ENCODE data around the gene PEX13. TPM values are rescaled to one million over a fixed set of nuclear protein-coding genes. Genes with fewer than 3 reads are reported as not detected.
A peak's percentile ranks its signal among the peaks of the same experiment; 100 is the strongest.
"Not testable (repeated sequence)": the region's sequence is repeated elsewhere in the genome, so short reads cannot be mapped to it uniquely, and the experiment has no call there.

PEX13 gene
- total and polyA plus RNA-seq, 2 experiments from 2014 or later: 26.7 to 35.5 TPM

DNA sequence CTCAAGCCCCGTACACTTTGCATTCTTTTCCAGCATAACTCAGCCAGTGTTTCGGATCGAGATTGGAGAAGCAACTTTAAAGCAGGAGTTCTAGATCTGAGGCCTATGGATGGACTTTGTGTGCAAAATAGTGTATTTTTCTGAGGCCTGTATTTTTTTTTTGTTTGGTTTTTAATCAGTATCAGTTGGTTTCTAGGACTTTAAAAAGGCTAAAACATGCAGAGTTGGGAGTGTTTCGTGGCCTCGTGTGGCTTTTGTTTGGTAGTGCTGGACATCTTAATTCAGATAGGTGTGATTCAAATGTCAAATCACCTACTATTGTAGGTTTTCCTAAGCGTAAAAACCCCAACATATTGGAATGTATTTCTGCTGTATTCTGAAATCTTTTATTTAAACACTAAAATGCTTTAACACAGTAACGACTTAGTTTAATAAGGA lies 817 bp downstream of the PEX13 start:
- DNase-seq (ENCODE audit: low read depth in 1 of 2, low spot score in 1 of 2): peak in 1 of 2 donors; percentile 72
- Histone ChIP-seq H3K4me1 (ENCODE audit: low read depth) (peaks cover 14% of the 10 kb centered on the region), H3K36me3 (no peaks in the 10 kb centered on the region), H3K4me3 (peak overlapping the region; percentile 91), H3K9me3 (ENCODE audit: low read depth) (no peaks in the 10 kb centered on the region), H3K27me3 (no peaks in the 10 kb centered on the region), H3K27ac (peak overlapping the region; percentile 92)
- no peak for TF ChIP-seq CTCF (IDR thresholded peaks at IDR 0.05; ENCODE audit: low read depth, low read length)

DNA sequence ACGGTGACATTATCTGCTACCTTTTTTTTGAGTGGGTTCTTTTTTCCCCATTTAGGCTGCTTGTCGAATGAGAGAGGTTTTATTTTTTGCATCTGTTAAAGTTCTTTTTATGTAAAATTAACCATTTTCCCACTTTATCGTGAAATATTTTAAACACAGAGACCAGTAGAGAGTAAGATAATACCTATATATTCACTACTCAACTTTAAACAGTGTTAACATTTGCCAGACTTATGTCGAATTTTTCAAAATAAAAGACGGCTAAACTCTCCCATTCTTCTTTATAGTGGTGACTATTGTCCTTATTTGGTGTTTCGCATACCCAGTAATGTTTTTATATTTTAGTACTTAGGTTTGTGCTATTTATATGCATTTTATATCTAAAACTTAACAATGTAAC lies 1.3 kb downstream of the PEX13 start:
- DNase-seq (ENCODE audit: low read depth in 1 of 2, low spot score in 1 of 2): no peak
- Histone ChIP-seq H3K27ac (peak overlapping the region; percentile 92), H3K9me3 (ENCODE audit: low read depth) (no peaks in the 10 kb centered on the region), H3K27me3 (no peaks in the 10 kb centered on the region), H3K4me1 (ENCODE audit: low read depth) (peaks cover 14% of the 10 kb centered on the region), H3K36me3 (no peaks in the 10 kb centered on the region), H3K4me3 (peak overlapping the region; percentile 91)
- no peak for TF ChIP-seq CTCF (IDR thresholded peaks at IDR 0.05; ENCODE audit: low read depth, low read length)

GRCh38 chr2:61021228-61021660 lies 3.7 kb downstream of the PEX13 start:
- Histone ChIP-seq H3K4me3 (no peak overlapping the region), H3K4me1 (ENCODE audit: low read depth) (peaks cover 11% of the 10 kb centered on the region), H3K27me3 (no peaks in the 10 kb centered on the region), H3K27ac (no peak overlapping the region), H3K36me3 (no peaks in the 10 kb centered on the region), H3K9me3 (ENCODE audit: low read depth) (no peaks in the 10 kb centered on the region)
- TF ChIP-seq CTCF (IDR thresholded peaks at IDR 0.05; ENCODE audit: low read depth, low read length): no peak
- DNase-seq (ENCODE audit: low read depth in 1 of 2, low spot score in 1 of 2): no peak

GRCh38 chr2:61023670-61024069 lies 6.2 kb downstream of the PEX13 start:
- no peak overlapping the region for H3K27ac ChIP-seq
- peaks cover 8% of the 10 kb centered on the region for H3K4me1 ChIP-seq (ENCODE audit: low read depth)
- H3K4me3 ChIP-seq: no peak overlapping the region
- no peak for DNase-seq (ENCODE audit: low read depth in 1 of 2, low spot score in 1 of 2)
- no peak for TF ChIP-seq CTCF (IDR thresholded peaks at IDR 0.05; ENCODE audit: low read depth, low read length)
- no peaks in the 10 kb centered on the region for H3K9me3 ChIP-seq (ENCODE audit: low read depth)
- H3K36me3 ChIP-seq: no peaks in the 10 kb centered on the region
- H3K27me3 ChIP-seq: no peaks in the 10 kb centered on the region

- Histone ChIP-seq H3K27ac (no peak overlapping the region), H3K36me3 (peaks cover 24% of the 10 kb centered on the region), H3K27me3 (no peaks in the 10 kb centered on the region), H3K9me3 (ENCODE audit: low read depth) (no peaks in the 10 kb centered on the region), H3K4me1 (ENCODE audit: low read depth) (no peaks in the 10 kb centered on the region), H3K4me3 (no peak overlapping the region)
- DNase-seq (ENCODE audit: low read depth in 1 of 2, low spot score in 1 of 2): no peak
- TF ChIP-seq CTCF (IDR thresholded peaks at IDR 0.05; ENCODE audit: low read depth, low read length): no peak
Measured at GRCh38 chr2:61029533-61029932, 12.0 kb downstream of the PEX13 start.

DNA sequence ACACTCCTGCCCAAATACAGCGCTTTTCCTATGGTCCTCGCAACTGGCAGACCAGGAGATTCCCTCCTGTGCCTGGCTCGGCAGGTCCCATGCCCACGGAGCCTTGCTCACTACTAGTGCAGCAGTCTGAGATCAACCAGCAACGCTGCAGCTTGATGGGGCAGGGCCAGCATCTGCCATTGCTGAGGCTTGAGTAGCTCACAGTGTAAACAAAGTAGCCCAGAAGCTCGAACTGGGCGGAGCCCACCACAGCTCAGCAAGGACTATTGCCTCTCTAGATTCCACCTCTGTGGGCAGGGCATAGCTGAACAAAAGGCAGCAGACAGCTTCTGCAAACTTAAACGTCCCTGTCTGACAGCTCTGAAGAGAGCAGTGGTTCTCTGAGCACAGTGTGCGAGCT lies 17.1 kb downstream of the PEX13 start:
- not testable (repeated sequence) for H3K9me3 ChIP-seq (ENCODE audit: low read depth); DNase-seq (ENCODE audit: low read depth in 1 of 2, low spot score in 1 of 2); H3K4me1 ChIP-seq (ENCODE audit: low read depth); H3K27ac ChIP-seq; H3K27me3 ChIP-seq; H3K4me3 ChIP-seq
- peaks cover 24% of the 10 kb centered on the region for H3K36me3 ChIP-seq

- not testable (repeated sequence) for H3K4me3 ChIP-seq; H3K27me3 ChIP-seq; H3K9me3 ChIP-seq (ENCODE audit: low read depth); DNase-seq (ENCODE audit: low read depth in 1 of 2, low spot score in 1 of 2); H3K27ac ChIP-seq; H3K4me1 ChIP-seq (ENCODE audit: low read depth)
- H3K36me3 ChIP-seq: peaks cover 17% of the 10 kb centered on the region
Measured at GRCh38 chr2:61036643-61037042, 19.1 kb downstream of the PEX13 start.

All from cardiac muscle cell (in vitro differentiated cells and primary cell).